SK-N-SH (cell line): ENCODE data around the gene PUS3.

Experiments used
- EP300 ChIP-seq, 2 experiments: IDR thresholded peaks; 2 replicates each; pipeline versions ENCODE4 v1.4.0 to v1.6.1; 2012; ENCODE audit warnings: borderline replicate concordance in 1 of 2, low read depth in 1 of 2, low read length in 1 of 2
- EZH2phosphoT487 ChIP-seq: fragments of 200-600 bp; sonication (generic); IDR thresholded peaks from 2 replicates; pipeline ENCODE4 v1.6.1; 2017; ENCODE audit warnings: low read depth, mixed run types, mild to moderate bottlenecking, antibody characterized with exemption, moderate library complexity, borderline replicate concordance
- GABPA ChIP-seq: IDR thresholded peaks from 2 replicates; pipeline ENCODE4 v1.4.0; 2012; ENCODE audit warnings: low read depth, mild to moderate bottlenecking
- POLR2AphosphoS5 ChIP-seq: IDR thresholded peaks from 2 replicates; pipeline ENCODE4 v1.6.1; 2012; ENCODE audit warnings: low read depth, low read length
- RAD21 ChIP-seq: IDR thresholded peaks from 2 replicates; pipeline ENCODE4 v1.6.1; 2012; ENCODE audit warnings: mild to moderate bottlenecking, low read length
- YY1 ChIP-seq: IDR thresholded peaks from 2 replicates; pipeline ENCODE4 v1.4.0; 2012; ENCODE audit warnings: low read depth, mild to moderate bottlenecking
- TF ChIP-seq, protein P1 (sequence below): IDR thresholded peaks from 2 replicates; pipeline ENCODE4 v1.6.1; 2012; ENCODE audit warnings: mild to moderate bottlenecking, low read depth, low read length, moderate library complexity
- TF ChIP-seq, protein P2 (sequence below): fragments of 200-600 bp; sonication (generic); IDR thresholded peaks from 2 replicates; pipeline ENCODE4 v1.6.1; 2017; ENCODE audit warnings: antibody characterized with exemption, mild to moderate bottlenecking, moderate library complexity
- TF ChIP-seq, protein P3 (sequence below): fragments of 150-350 bp; IDR thresholded peaks from 2 replicates; pipeline ENCODE4 v1.6.1; 2016; ENCODE audit warnings: mild to moderate bottlenecking, low read depth, low read length

DNA sequence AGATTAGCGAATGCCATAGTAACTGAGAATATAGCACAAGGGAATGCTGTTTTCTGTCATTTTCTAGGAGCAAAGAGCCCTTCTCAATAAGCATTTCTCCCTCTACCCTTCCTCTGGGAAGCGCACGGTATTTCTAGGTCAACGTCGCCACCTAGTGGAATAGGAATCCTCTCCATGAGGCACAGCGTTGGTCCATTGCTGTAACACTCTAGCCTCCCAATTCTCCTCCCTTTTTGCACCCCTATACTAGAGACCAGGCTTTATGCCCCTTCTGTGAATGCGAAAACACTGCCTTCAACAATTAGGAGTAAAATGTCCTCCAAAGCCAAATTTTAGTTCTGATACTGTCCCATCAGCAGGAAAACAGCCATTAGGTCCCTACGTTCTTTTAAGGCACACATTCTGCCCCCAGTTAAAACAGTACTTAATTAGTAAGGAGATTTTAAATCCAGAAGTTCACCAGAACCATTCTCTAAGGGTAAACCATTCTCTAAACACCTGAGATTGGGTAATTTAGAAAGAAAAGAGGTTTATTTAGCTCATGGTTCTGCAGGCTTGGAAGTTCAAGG is 28.4 kb downstream of the PUS3 start:
- TF ChIP-seq, protein P1, sequence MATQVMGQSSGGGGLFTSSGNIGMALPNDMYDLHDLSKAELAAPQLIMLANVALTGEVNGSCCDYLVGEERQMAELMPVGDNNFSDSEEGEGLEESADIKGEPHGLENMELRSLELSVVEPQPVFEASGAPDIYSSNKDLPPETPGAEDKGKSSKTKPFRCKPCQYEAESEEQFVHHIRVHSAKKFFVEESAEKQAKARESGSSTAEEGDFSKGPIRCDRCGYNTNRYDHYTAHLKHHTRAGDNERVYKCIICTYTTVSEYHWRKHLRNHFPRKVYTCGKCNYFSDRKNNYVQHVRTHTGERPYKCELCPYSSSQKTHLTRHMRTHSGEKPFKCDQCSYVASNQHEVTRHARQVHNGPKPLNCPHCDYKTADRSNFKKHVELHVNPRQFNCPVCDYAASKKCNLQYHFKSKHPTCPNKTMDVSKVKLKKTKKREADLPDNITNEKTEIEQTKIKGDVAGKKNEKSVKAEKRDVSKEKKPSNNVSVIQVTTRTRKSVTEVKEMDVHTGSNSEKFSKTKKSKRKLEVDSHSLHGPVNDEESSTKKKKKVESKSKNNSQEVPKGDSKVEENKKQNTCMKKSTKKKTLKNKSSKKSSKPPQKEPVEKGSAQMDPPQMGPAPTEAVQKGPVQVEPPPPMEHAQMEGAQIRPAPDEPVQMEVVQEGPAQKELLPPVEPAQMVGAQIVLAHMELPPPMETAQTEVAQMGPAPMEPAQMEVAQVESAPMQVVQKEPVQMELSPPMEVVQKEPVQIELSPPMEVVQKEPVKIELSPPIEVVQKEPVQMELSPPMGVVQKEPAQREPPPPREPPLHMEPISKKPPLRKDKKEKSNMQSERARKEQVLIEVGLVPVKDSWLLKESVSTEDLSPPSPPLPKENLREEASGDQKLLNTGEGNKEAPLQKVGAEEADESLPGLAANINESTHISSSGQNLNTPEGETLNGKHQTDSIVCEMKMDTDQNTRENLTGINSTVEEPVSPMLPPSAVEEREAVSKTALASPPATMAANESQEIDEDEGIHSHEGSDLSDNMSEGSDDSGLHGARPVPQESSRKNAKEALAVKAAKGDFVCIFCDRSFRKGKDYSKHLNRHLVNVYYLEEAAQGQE, result no peak
- TF ChIP-seq EP300 (IDR thresholded peaks at IDR 0.05; ENCODE audit: borderline replicate concordance in 1 of 2, low read depth in 1 of 2, low read length in 1 of 2) (no peak), RAD21 (peak; percentile 91), POLR2AphosphoS5 (no peak), YY1 (no peak), EZH2phosphoT487 (no peak), GABPA (no peak)
- TF ChIP-seq, protein P2, sequence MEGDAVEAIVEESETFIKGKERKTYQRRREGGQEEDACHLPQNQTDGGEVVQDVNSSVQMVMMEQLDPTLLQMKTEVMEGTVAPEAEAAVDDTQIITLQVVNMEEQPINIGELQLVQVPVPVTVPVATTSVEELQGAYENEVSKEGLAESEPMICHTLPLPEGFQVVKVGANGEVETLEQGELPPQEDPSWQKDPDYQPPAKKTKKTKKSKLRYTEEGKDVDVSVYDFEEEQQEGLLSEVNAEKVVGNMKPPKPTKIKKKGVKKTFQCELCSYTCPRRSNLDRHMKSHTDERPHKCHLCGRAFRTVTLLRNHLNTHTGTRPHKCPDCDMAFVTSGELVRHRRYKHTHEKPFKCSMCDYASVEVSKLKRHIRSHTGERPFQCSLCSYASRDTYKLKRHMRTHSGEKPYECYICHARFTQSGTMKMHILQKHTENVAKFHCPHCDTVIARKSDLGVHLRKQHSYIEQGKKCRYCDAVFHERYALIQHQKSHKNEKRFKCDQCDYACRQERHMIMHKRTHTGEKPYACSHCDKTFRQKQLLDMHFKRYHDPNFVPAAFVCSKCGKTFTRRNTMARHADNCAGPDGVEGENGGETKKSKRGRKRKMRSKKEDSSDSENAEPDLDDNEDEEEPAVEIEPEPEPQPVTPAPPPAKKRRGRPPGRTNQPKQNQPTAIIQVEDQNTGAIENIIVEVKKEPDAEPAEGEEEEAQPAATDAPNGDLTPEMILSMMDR, result peak; percentile 86
- TF ChIP-seq, protein P3, sequence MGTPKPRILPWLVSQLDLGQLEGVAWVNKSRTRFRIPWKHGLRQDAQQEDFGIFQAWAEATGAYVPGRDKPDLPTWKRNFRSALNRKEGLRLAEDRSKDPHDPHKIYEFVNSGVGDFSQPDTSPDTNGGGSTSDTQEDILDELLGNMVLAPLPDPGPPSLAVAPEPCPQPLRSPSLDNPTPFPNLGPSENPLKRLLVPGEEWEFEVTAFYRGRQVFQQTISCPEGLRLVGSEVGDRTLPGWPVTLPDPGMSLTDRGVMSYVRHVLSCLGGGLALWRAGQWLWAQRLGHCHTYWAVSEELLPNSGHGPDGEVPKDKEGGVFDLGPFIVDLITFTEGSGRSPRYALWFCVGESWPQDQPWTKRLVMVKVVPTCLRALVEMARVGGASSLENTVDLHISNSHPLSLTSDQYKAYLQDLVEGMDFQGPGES, result no peak
